WTC11 (cell line): Measurements from ENCODE around the gene OR2A7.
"Not testable (repeated sequence)": the region's sequence is repeated elsewhere in the genome, so short reads cannot be mapped to it uniquely, and the experiment has no call there.

Experiments
- AFF4 ChIP-seq: sonication (generic); formaldehyde crosslinking; IDR thresholded peaks from 2 replicates; pipeline ENCODE4 v1.8.1; 2023; ENCODE audit warnings: mild to moderate bottlenecking, missing genetic modification reagents, borderline replicate concordance
- CBFB ChIP-seq: sonication (generic); formaldehyde crosslinking; IDR thresholded peaks from 2 replicates; pipeline ENCODE4 v1.8.1; 2022; ENCODE audit warnings: mild to moderate bottlenecking, low read depth, missing genetic modification reagents
- CREB1 ChIP-seq: sonication (generic); formaldehyde crosslinking; IDR thresholded peaks from 2 replicates; pipeline ENCODE4 v1.8.0; 2023; ENCODE audit warnings: mild to moderate bottlenecking, missing genetic modification reagents
- CTCF ChIP-seq: fragments of 200-600 bp; IDR thresholded peaks from 2 replicates; pipeline ENCODE4 v1.8.0; 2022; ENCODE audit warnings: antibody characterized with exemption
- ESRRA ChIP-seq: sonication (generic); formaldehyde crosslinking; IDR thresholded peaks from 2 replicates; pipeline ENCODE4 v1.8.1; 2022; ENCODE audit warnings: mild to moderate bottlenecking, missing genetic modification reagents, borderline replicate concordance
- FOXP4 ChIP-seq: sonication (generic); formaldehyde crosslinking; IDR thresholded peaks from 2 replicates; pipeline ENCODE4 v1.8.0; 2022; ENCODE audit warnings: mild to moderate bottlenecking, missing genetic modification reagents
- ZNF317 ChIP-seq: sonication (generic); formaldehyde crosslinking; IDR thresholded peaks from 2 replicates; pipeline ENCODE4 v1.8.1; 2023; ENCODE audit warnings: low read depth, mild to moderate bottlenecking, moderate library complexity, missing genetic modification reagents, borderline replicate concordance

GRCh38 chr7:144281981-144282380 lies 17.4 kb upstream of the OR2A7 start:
- TF ChIP-seq CREB1 (CRISPR knock-in tag); AFF4 (CRISPR knock-in tag); CTCF; CBFB (CRISPR knock-in tag); ESRRA (CRISPR knock-in tag); FOXP4; ZNF317 (CRISPR knock-in tag): not testable (repeated sequence)
